Measurements from ENCODE around the gene ACBD7.

ACBD7 gene

DNA sequence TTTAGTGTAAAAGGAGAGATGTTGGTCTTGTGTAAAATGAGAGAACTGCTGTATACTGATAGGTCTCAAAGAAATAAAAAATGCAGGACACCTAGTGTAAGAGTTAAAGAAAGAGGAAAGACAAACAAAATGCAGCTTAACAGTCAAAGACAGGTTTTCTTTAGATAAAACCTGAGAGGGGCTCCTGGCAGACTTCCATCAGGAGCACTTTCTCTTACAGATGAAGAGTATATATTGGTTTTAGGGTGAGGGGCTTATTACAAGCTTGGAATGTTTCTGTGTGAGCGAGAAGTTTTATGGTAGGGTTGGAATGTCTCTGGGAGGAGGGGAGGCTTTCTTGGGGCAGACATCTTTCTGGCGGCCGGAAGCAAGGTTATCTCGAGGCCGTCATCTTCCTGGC, 16.2 kb downstream of the ACBD7 start:
- no peak for DNase-seq
- no peak overlapping the region for H3K27ac ChIP-seq
- TF ChIP-seq, protein P1, sequence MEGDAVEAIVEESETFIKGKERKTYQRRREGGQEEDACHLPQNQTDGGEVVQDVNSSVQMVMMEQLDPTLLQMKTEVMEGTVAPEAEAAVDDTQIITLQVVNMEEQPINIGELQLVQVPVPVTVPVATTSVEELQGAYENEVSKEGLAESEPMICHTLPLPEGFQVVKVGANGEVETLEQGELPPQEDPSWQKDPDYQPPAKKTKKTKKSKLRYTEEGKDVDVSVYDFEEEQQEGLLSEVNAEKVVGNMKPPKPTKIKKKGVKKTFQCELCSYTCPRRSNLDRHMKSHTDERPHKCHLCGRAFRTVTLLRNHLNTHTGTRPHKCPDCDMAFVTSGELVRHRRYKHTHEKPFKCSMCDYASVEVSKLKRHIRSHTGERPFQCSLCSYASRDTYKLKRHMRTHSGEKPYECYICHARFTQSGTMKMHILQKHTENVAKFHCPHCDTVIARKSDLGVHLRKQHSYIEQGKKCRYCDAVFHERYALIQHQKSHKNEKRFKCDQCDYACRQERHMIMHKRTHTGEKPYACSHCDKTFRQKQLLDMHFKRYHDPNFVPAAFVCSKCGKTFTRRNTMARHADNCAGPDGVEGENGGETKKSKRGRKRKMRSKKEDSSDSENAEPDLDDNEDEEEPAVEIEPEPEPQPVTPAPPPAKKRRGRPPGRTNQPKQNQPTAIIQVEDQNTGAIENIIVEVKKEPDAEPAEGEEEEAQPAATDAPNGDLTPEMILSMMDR (IDR thresholded peaks at IDR 0.05) = no peak
- H3K27me3 ChIP-seq = no peaks in the 10 kb centered on the region
- peaks cover 0 to 4% (median 0%) of the 10 kb centered on the region in 3 donors for H3K9me3 ChIP-seq
- intact Hi-C loops (cut with DNase I; ENCODE audit: low total_unique reads) = no loop called here
- H3K4me1 ChIP-seq = no peaks in the 10 kb centered on the region
- H3K4me3 ChIP-seq = no peak overlapping the region
- H3K36me3 ChIP-seq = no peaks in the 10 kb centered on the region

DNA sequence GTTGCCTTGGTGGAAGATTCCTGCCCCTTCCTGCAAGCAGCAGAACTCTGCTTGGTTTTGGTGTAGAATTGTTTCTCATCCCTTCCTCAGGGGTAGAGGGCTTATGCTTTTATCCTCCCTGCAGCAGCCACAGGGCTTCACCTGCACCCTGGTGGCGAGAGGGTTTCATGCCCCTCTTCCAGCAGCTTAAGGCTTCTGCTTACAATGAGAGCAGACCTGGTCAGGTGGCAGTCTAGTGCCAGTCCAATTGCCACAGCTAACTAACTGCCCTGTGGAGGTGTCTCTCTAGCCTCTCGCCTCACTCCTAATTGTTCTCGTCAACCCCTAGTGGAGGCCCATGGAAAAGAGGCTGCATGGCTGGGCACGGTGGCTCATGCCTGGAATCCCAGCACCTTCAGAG, 19.3 kb downstream of the ACBD7 start:
- Histone ChIP-seq H3K27me3 (no peaks in the 10 kb centered on the region), H3K36me3 (no peaks in the 10 kb centered on the region), H3K4me3 (no peak overlapping the region), H3K27ac (no peak overlapping the region), H3K4me1 (no peaks in the 10 kb centered on the region), H3K9me3 (peaks cover 0 to 11% (median 7%) of the 10 kb centered on the region in 3 donors)
- intact Hi-C loops (cut with DNase I; ENCODE audit: low total_unique reads) = no loop called here
- no peak for DNase-seq
- TF ChIP-seq, protein P1 (IDR thresholded peaks at IDR 0.05) = no peak

DNA sequence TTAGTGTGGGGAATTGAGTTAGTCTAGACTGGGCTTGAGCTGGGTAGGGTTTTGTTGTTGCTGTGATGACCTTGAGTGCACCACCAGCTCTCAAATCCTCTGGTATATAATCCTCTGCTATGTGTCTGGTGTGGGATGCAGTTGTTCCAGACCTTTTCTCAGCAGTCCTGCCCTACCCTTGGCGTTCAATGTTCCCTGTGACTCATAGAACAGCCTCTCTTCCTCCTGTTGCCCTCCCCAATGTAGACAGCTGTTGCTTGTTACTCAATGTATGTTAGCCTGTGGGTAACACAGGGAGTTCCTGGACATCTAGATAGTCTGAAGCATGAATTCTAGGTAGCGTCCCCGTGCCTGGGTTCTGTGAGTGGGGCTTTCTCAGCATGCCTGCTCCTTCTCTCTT, 19.8 kb downstream of the ACBD7 start:
- H3K4me3 ChIP-seq = no peak overlapping the region
- no peaks in the 10 kb centered on the region for H3K4me1 ChIP-seq
- no peak for DNase-seq
- peaks cover 0 to 11% (median 7%) of the 10 kb centered on the region in 3 donors for H3K9me3 ChIP-seq
- H3K27ac ChIP-seq = no peak overlapping the region
- TF ChIP-seq, protein P1 (IDR thresholded peaks at IDR 0.05) = no peak
- H3K27me3 ChIP-seq = no peaks in the 10 kb centered on the region
- no peaks in the 10 kb centered on the region for H3K36me3 ChIP-seq
- intact Hi-C loops (cut with DNase I; ENCODE audit: low total_unique reads) = no loop called here

DNA sequence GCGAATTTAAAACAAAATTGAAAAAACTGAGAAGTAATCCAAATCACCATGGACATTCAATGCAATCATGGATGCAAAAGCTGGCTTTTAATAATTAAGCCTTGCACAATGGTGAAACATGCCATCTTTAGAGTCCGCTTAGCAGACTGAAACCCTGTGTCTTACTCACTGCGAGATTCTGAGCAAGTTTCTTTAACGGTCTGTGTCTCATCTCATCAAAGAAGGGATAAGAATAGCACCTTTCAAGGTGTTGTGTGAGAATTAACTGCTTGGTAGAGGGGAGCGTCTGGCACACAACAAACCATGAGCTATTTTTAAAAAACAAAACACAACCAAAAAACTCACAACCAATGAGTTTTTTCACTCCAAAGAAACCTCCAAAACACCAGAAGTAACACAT, 21.4 kb downstream of the ACBD7 start:
- no peak for DNase-seq
- H3K27me3 ChIP-seq = no peaks in the 10 kb centered on the region
- peaks cover 0 to 11% (median 7%) of the 10 kb centered on the region in 3 donors for H3K9me3 ChIP-seq
- H3K4me1 ChIP-seq = no peaks in the 10 kb centered on the region
- TF ChIP-seq, protein P1 (IDR thresholded peaks at IDR 0.05) = no peak
- H3K27ac ChIP-seq = no peak overlapping the region
- no peaks in the 10 kb centered on the region for H3K36me3 ChIP-seq
- H3K4me3 ChIP-seq = no peak overlapping the region
- intact Hi-C loops (cut with DNase I; ENCODE audit: low total_unique reads) = no loop called here

DNA sequence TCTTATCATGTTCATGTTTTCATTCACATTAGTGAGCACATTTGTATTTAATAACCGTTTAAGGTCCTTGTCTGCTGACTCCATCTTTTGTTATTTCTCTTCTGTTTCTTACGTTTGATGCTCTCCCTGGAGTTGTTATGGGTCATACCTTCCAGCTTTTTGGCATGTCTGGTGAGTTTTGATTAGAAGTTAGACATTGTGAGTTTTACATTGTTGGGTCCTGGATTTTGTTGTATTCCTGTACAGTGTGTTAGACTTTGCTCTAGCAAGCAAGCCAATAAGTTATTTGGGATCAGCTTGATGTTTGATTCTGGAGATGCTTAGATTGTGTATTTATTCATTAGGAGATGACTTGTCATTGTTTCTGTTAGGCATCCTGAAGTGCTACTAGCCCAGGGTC, 27.9 kb downstream of the ACBD7 start:
- Histone ChIP-seq H3K9me3 (peaks cover 0 to 16% (median 10%) of the 10 kb centered on the region in 3 donors), H3K27me3 (no peaks in the 10 kb centered on the region), H3K4me1 (no peaks in the 10 kb centered on the region), H3K36me3 (no peaks in the 10 kb centered on the region), H3K4me3 (no peak overlapping the region), H3K27ac (no peak overlapping the region)
- DNase-seq = no peak
- intact Hi-C loops (cut with DNase I; ENCODE audit: low total_unique reads) = no loop called here
- TF ChIP-seq, protein P1 (IDR thresholded peaks at IDR 0.05) = no peak

DNA sequence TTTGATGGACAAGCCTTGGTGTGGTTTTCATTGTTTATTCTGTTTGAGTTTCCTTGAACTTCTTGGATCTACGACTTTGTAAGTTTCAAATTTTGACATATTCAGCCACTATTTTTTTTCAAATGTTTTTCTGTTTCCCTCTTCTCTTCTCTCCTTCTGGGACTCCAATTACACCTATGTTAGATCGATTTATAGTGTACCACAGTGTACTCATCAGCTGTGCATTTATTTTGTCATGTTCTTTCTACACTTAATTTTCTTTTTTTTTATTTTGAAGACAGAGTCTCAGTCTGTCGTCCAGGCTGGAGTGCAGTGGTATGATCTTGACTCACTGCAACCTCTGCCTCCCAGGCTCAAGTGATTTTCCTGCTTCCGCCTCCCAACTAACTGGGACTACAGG, 28.7 kb downstream of the ACBD7 start:
- DNase-seq = no peak
- H3K4me3 ChIP-seq = no peak overlapping the region
- no peaks in the 10 kb centered on the region for H3K36me3 ChIP-seq
- intact Hi-C loops (cut with DNase I; ENCODE audit: low total_unique reads) = no loop called here
- H3K9me3 ChIP-seq = peaks cover 0 to 13% (median 8%) of the 10 kb centered on the region in 3 donors
- TF ChIP-seq, protein P1 (IDR thresholded peaks at IDR 0.05) = no peak
- H3K27me3 ChIP-seq = no peaks in the 10 kb centered on the region
- H3K4me1 ChIP-seq = no peaks in the 10 kb centered on the region
- H3K27ac ChIP-seq = no peak overlapping the region
